ENCODE results near the gene SSBP1.
"Not testable (repeated sequence)": the region's sequence is repeated elsewhere in the genome, so short reads cannot be mapped to it uniquely, and the experiment has no call there.

The SSBP1 gene

GRCh38 chr7:141709749-141710148 lies 28.4 kb upstream of the SSBP1 start:
- no peak for DNase-seq

- no peak for DNase-seq
Measured at GRCh38 chr7:141710301-141710700, 27.9 kb upstream of the SSBP1 start.

GRCh38 chr7:141712603-141713255 lies 25.4 kb upstream of the SSBP1 start:
- DNase-seq = no peak

- DNase-seq = no peak
Measured at GRCh38 chr7:141713890-141714289, 24.3 kb upstream of the SSBP1 start.

GRCh38 chr7:141714571-141714970 lies 23.6 kb upstream of the SSBP1 start:
- DNase-seq = no peak

GRCh38 chr7:141715018-141715417 lies 23.1 kb upstream of the SSBP1 start:
- DNase-seq = no peak

- DNase-seq = no peak
Measured at GRCh38 chr7:141715794-141716689, 22.1 kb upstream of the SSBP1 start.

GRCh38 chr7:141717450-141717849 lies 20.7 kb upstream of the SSBP1 start:
- DNase-seq = no peak

- no peak for DNase-seq
Measured at GRCh38 chr7:141722529-141722928, 15.6 kb upstream of the SSBP1 start.

- no peak for DNase-seq
Measured at GRCh38 chr7:141729020-141729419, 9.1 kb upstream of the SSBP1 start.

- DNase-seq = no peak
Measured at GRCh38 chr7:141731476-141732149, 6.5 kb upstream of the SSBP1 start.

- peak; percentile 9 for DNase-seq
Measured at GRCh38 chr7:141737118-141737835, 881 bp upstream of the SSBP1 start.

GRCh38 chr7:141738592-141739013 lies 445 bp downstream of the SSBP1 start:
- no peak for DNase-seq

- no peak for DNase-seq
Measured at GRCh38 chr7:141739250-141739649, 1.1 kb downstream of the SSBP1 start.

- DNase-seq = no peak
Measured at GRCh38 chr7:141742229-141742628, 4.1 kb downstream of the SSBP1 start.

- DNase-seq = no peak
Measured at GRCh38 chr7:141744131-141744530, 6.0 kb downstream of the SSBP1 start.

- no peak for DNase-seq
Measured at GRCh38 chr7:141748396-141748795, 10.2 kb downstream of the SSBP1 start.

- not testable (repeated sequence) for DNase-seq
Measured at GRCh38 chr7:141751904-141752303, 13.7 kb downstream of the SSBP1 start.

GRCh38 chr7:141752634-141753033 lies 14.5 kb downstream of the SSBP1 start:
- no peak for DNase-seq

GRCh38 chr7:141754939-141755338 lies 16.8 kb downstream of the SSBP1 start:
- DNase-seq = no peak

GRCh38 chr7:141763797-141764196 lies 25.6 kb downstream of the SSBP1 start, which contains the start of gene TAS2R3:
Gene TAS2R3, plus strand, starts transcription at chr7:141764097. Its CDS starts 62 bp downstream, at chr7:141764159.
- no peak for DNase-seq

GRCh38 chr7:141770083-141770583 lies 32.0 kb downstream of the SSBP1 start:
- not testable (repeated sequence) for DNase-seq

- no peak for DNase-seq
Measured at GRCh38 chr7:141776374-141776773, 38.2 kb downstream of the SSBP1 start, which contains the start of gene TAS2R4. Gene TAS2R4, plus strand, starts transcription at chr7:141776674. Its CDS starts 1,815 bp downstream, at chr7:141778489.

Measured in NCI-H2029 (cell line).